ENCODE data around the gene GAGE1. TPM values are rescaled to one million over a fixed set of nuclear protein-coding genes. Genes with fewer than 3 reads are reported as not detected.

GAGE1 gene
- total and polyA plus RNA-seq, 8 donors, result not detected

- no peaks in the 10 kb centered on the region for H3K36me3 ChIP-seq
- peaks cover 0 to 4% (median 0%) of the 10 kb centered on the region in 3 donors for H3K27me3 ChIP-seq
- H3K4me3 ChIP-seq, result no peak overlapping the region
- intact Hi-C loops (cut with DNase I; ENCODE audit: low total_unique reads), result no loop called here
- WGBS, 5 donors, result 56 to 83% (median 74%) methylated on average over 3 of the region's 3 CpGs
- no peak for DNase-seq
- TF ChIP-seq POLR2A (IDR thresholded peaks at IDR 0.05) (no peak), EP300 (IDR thresholded peaks at IDR 0.05) (no peak), POLR2AphosphoS5 (IDR thresholded peaks at IDR 0.05) (no peak)
- TF ChIP-seq, protein P1, sequence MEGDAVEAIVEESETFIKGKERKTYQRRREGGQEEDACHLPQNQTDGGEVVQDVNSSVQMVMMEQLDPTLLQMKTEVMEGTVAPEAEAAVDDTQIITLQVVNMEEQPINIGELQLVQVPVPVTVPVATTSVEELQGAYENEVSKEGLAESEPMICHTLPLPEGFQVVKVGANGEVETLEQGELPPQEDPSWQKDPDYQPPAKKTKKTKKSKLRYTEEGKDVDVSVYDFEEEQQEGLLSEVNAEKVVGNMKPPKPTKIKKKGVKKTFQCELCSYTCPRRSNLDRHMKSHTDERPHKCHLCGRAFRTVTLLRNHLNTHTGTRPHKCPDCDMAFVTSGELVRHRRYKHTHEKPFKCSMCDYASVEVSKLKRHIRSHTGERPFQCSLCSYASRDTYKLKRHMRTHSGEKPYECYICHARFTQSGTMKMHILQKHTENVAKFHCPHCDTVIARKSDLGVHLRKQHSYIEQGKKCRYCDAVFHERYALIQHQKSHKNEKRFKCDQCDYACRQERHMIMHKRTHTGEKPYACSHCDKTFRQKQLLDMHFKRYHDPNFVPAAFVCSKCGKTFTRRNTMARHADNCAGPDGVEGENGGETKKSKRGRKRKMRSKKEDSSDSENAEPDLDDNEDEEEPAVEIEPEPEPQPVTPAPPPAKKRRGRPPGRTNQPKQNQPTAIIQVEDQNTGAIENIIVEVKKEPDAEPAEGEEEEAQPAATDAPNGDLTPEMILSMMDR (IDR thresholded peaks at IDR 0.05), result no peak
- no peak overlapping the region for H3K27ac ChIP-seq
- no peaks in the 10 kb centered on the region for H3K9me3 ChIP-seq
- H3K4me1 ChIP-seq, result no peaks in the 10 kb centered on the region
Observed at GRCh38 chrX:49656533-49656932, 57.7 kb downstream of the GAGE1 start.

Other genes starting within 250 kb of the GAGE1 start
- not detected for gene GAGE12C, start 66.8 kb upstream of the GAGE1 start, total RNA-seq
- not detected for gene GAGE12C, start 66.8 kb upstream of the GAGE1 start, polyA plus RNA-seq
- gene GAGE12D, start 57.3 kb upstream of the GAGE1 start, total RNA-seq, result not detected
- not detected for gene GAGE12D, start 57.3 kb upstream of the GAGE1 start, polyA plus RNA-seq
- gene GAGE12E, start 47.7 kb upstream of the GAGE1 start, total RNA-seq, result not detected
- gene GAGE12E, start 47.7 kb upstream of the GAGE1 start, polyA plus RNA-seq, result not detected
- not detected for gene GAGE12F, start 38.2 kb upstream of the GAGE1 start, total RNA-seq
- not detected for gene GAGE12F, start 38.2 kb upstream of the GAGE1 start, polyA plus RNA-seq
- not detected for gene GAGE12G, start 28.6 kb upstream of the GAGE1 start, total RNA-seq
- not detected for gene GAGE12G, start 28.6 kb upstream of the GAGE1 start, polyA plus RNA-seq
- not detected for gene GAGE12H, start 19.1 kb upstream of the GAGE1 start, total RNA-seq
- not detected for gene GAGE12H, start 19.1 kb upstream of the GAGE1 start, polyA plus RNA-seq
- gene GAGE2A, start 9.5 kb upstream of the GAGE1 start, total RNA-seq, result not detected
- gene GAGE2A, start 9.5 kb upstream of the GAGE1 start, polyA plus RNA-seq, result not detected
- gene PAGE1, start 97.0 kb downstream of the GAGE1 start, total RNA-seq, result not detected
- gene PAGE1, start 97.0 kb downstream of the GAGE1 start, polyA plus RNA-seq, result not detected
- gene PAGE4, start 230.3 kb downstream of the GAGE1 start, total RNA-seq, result not detected
- not detected for gene PAGE4, start 230.3 kb downstream of the GAGE1 start, polyA plus RNA-seq